ENCODE results near the gene DHRS7B. TPM values are rescaled to one million over a fixed set of nuclear protein-coding genes. Genes with fewer than 3 reads are reported as not detected.

Gene DHRS7B
- total RNA-seq, 1 experiment from 2014 or later = 9.4 TPM

GRCh38 chr17:21239680-21240368 lies 113.1 kb downstream of the DHRS7B start:
- Histone ChIP-seq H3K27ac (ENCODE audit: low read length) (no peak overlapping the region), H3K36me3 (ENCODE audit: control insufficient read depth, insufficient read depth, low read length) (no peaks in the 10 kb centered on the region), H3K4me1 (ENCODE audit: control insufficient read depth, insufficient read depth, low read length) (no peaks in the 10 kb centered on the region), H3K9me3 (ENCODE audit: control insufficient read depth, insufficient read depth, low read depth, low read length) (no peaks in the 10 kb centered on the region), H3K4me3 (ENCODE audit: low read depth in 2 of 2, low read length in 2 of 2) (no peak overlapping the region), H3K27me3 (ENCODE audit: control insufficient read depth, insufficient read depth, low read length) (no peaks in the 10 kb centered on the region)
- CTCF ChIA-PET = interaction anchor here (0.6 kb wide), 1 partner anchor 11 kb away, joined by 4 read pairs; no protein-coding TSS in a partner anchor
- in situ Hi-C loops (cut with HindIII; ENCODE audit: low pct_unique_long_range_greater_than_20kb, low sequenced_read_pairs) (no loop called here), intact Hi-C loops (cut with micrococcal nuclease; ENCODE audit: unreplicated experiment) (no loop called here)
- no peak for DNase-seq (ENCODE audit: low read depth, low spot score)
- POLR2A ChIA-PET = no interaction called here
- no TSS peak for BruUV-seq (replicated peaks)
- 0 out of 2 replicates have a peak, but pooled peaks have one; percentile 61 for ATAC-seq
- no peak for TF ChIP-seq POLR2AphosphoS5 (IDR thresholded peaks at IDR 0.05; ENCODE audit: low read depth, low read length)
- peak; percentile 72 for TF ChIP-seq CTCF (IDR thresholded peaks at IDR 0.05)

GRCh38 chr17:21240369-21241055 lies 113.7 kb downstream of the DHRS7B start:
- in situ Hi-C loops (cut with HindIII; ENCODE audit: low pct_unique_long_range_greater_than_20kb, low sequenced_read_pairs) (no loop called here), intact Hi-C loops (cut with micrococcal nuclease; ENCODE audit: unreplicated experiment) (no loop called here)
- H3K27ac ChIP-seq (ENCODE audit: low read length) = no peak overlapping the region
- no peaks in the 10 kb centered on the region for H3K27me3 ChIP-seq (ENCODE audit: control insufficient read depth, insufficient read depth, low read length)
- POLR2A ChIA-PET = no interaction called here
- H3K9me3 ChIP-seq (ENCODE audit: control insufficient read depth, insufficient read depth, low read depth, low read length) = no peaks in the 10 kb centered on the region
- DNase-seq (ENCODE audit: low read depth, low spot score) = no peak
- H3K36me3 ChIP-seq (ENCODE audit: control insufficient read depth, insufficient read depth, low read length) = no peaks in the 10 kb centered on the region
- no peak overlapping the region for H3K4me3 ChIP-seq (ENCODE audit: low read depth in 2 of 2, low read length in 2 of 2)
- ATAC-seq = no peak
- CTCF ChIA-PET = interaction anchor here (0.6 kb wide), 1 partner anchor 11 kb away, joined by 4 read pairs; no protein-coding TSS in a partner anchor
- no peak for TF ChIP-seq POLR2AphosphoS5 (IDR thresholded peaks at IDR 0.05; ENCODE audit: low read depth, low read length)
- no peak for TF ChIP-seq TCF7L2 (IDR thresholded peaks at IDR 0.05; ENCODE audit: low read depth, low read length)
- no peak for TF ChIP-seq SIN3A (IDR thresholded peaks at IDR 0.05; ENCODE audit: borderline replicate concordance, insufficient read depth, low read depth, low read length)
- no peak for TF ChIP-seq REST (IDR thresholded peaks at IDR 0.05; ENCODE audit: insufficient read depth in 1 of 2, low read depth in 2 of 2, low read length in 1 of 2)
- TF ChIP-seq CTCF (IDR thresholded peaks at IDR 0.05) = no peak
- no peaks in the 10 kb centered on the region for H3K4me1 ChIP-seq (ENCODE audit: control insufficient read depth, insufficient read depth, low read length)
- BruUV-seq (replicated peaks) = no TSS peak

Other genes starting within 250 kb of the DHRS7B start
- gene USP22, start 84.0 kb upstream of the DHRS7B start, total RNA-seq (2021; ENCODE audit: unreplicated experiment) = 224 TPM
- gene TMEM11, start 87.2 kb downstream of the DHRS7B start, total RNA-seq (2021; ENCODE audit: unreplicated experiment) = 23.4 TPM
- gene NATD1, start 126.4 kb downstream of the DHRS7B start, total RNA-seq (2021; ENCODE audit: unreplicated experiment) = 2.8 TPM
- 44.4 TPM for gene MAP2K3, start 157.7 kb downstream of the DHRS7B start, total RNA-seq (2021; ENCODE audit: unreplicated experiment)
- gene KCNJ12, start 249.4 kb downstream of the DHRS7B start, total RNA-seq (2021; ENCODE audit: unreplicated experiment) = 2.7 TPM

Data from Panc1 (cell line).